NCI-H748 treated with DMSO at 0.1 percent for 48 hours (cell line): Measurements from ENCODE around the gene PLA2G15.

ENCODE experiments used
- DNase-seq: peaks from one replicate; lab custom pipeline; 2025; lab: John Stamatoyannopoulos, UW

The PLA2G15 gene

DNA sequence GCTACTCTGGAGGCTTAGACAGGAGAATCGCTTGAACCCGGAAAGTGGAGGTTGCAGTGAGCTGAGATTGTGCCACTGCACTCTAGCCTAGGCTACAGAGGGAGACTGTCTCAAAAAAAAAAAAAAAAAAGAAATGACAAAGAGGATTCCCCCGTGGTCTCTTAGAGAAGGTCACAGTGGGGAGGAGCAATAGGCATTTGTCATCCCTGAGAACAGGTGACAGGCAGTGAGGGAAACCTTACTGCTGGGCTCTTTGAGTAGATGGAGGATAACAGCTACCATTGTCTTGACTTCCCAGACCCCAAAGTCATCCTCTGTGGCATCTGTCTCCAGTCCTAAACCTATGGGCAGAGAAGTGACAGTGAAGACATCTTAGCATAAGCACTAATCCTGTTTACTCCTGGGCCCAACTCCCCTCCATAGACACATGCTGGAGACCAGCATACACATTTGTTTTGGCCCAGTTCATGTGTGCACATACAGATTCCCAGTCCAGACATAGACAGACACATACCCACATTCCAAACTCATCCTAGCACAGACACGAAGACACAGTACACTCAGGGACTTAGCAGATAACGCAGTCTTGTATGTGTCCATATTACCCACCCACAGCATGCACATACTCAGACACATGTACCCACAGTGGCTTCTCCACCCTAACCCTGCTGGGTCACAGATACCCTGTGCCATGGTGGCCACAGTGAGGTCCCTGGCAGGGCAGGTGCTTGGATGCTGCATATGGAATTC is 11.9 kb upstream of the PLA2G15 start:
- DNase-seq = no peak

DNA sequence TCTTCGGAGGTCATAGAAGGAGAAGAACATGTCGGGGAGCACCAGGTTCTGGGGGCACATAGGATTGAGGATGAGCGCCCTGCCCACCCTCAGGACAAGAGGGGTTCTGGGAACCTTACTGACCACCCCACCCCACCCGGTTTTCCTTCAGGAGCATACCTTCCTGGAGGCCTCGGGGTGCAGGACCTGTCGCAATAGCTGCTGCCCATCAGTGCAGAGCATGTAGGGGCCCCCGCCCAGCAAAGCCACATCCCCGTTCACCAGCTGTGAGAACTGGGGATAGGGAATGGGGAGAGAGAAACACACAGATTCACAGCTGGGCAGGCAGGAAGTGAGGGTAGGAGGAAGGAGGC is 11.4 kb upstream of the PLA2G15 start:
- no peak for DNase-seq

DNA sequence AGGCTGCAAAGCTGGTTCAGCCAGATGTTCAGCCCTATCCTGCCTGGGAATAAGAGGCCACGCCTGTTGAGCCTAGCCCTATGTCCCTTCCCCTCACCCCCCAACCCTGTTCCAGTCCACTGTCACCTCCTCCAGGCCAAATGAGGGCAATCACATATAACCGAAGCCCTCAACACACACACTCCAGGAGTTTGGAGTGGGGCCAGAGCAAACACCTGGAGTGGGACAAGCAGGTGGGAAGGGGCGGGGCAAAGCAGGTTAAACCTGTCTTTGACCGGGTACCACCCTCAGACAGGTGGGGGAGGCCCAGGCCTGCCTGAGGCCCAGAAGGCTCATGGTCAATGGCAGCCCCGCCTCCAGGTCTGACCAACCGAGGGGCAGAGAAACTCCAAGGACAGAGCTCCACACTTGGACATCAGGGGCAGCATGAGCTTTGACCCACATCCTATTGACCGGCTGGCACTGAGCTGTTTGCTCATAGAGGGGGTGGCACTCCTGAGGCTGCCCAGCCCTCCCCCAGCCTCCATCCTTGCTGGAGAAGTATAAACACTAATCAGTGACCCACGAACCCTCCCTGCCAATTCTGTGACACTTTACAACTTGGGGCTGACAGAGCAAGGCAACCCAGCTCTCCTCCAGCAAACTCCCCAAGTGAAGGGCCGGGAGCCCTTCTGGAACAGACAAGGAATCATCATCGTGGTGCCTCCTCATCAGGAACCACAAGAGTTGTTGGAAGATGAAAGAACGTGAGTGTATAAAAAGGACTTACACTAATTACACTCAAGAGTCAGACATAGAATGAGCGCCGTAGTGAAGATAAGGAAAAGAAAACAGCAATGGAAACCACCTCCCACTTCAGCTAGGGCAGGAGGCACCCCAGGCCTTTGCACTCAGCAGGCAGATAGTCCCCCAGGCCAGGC is 10.7 kb upstream of the PLA2G15 start:
- DNase-seq = peak; percentile 80

DNA sequence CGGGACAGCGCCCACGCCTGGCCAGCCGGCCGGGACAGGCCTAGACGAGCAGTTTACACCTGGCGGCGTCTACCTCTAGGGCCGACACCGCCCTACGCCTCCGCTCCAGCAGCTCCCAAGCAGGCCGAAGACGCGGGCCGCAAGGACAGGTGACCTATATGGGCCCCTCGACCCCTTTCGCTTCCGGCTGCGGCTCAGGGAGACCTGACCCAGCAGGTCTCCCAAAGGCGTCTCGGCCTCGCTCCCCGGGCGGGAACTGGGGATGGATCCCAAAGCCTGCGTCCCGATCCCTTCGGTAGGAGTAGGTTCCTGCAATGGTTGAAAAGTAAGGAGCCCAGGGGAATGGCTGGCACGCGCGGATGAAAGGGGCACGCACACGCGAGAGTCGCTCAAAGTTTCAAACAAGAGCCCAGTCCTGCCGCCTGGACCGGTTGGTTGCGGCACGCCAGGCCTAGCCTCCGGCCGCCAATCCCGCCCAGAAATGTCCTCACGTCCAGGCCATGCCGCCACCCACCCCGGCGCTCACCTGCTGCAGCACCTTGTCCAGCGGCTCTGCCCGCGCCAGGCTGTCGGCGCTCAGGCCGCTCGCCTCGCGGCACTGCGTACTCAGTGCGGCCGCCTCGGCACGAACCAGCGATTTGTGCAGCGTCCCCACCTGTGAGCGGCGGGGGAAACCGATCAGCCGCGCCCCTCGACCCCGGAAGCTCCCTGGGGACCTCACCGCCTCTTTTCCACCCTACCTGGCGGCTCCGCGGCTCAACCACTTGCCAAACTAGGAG is 9.9 kb upstream of the PLA2G15 start:
- no peak for DNase-seq

DNA sequence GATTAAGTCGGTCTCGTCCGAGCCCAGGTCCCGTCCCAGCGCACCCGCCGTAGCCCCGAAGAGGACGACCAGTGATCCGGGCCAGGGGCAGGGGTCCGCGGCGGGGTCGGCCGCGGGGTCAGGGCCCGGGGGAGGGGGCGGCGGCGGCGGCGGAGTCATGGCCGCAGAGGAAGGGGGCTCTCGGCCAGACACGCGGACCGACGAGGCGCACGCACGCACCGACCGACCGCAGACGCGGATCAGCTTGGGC is 9.4 kb upstream of the PLA2G15 start, which contains the start of gene ESRP2:
TSS of gene ESRP2 (minus strand) at position 241 of the 250 bp plus-strand sequence. CDS start at position 159, 82 bp downstream.
- no peak for DNase-seq

DNA sequence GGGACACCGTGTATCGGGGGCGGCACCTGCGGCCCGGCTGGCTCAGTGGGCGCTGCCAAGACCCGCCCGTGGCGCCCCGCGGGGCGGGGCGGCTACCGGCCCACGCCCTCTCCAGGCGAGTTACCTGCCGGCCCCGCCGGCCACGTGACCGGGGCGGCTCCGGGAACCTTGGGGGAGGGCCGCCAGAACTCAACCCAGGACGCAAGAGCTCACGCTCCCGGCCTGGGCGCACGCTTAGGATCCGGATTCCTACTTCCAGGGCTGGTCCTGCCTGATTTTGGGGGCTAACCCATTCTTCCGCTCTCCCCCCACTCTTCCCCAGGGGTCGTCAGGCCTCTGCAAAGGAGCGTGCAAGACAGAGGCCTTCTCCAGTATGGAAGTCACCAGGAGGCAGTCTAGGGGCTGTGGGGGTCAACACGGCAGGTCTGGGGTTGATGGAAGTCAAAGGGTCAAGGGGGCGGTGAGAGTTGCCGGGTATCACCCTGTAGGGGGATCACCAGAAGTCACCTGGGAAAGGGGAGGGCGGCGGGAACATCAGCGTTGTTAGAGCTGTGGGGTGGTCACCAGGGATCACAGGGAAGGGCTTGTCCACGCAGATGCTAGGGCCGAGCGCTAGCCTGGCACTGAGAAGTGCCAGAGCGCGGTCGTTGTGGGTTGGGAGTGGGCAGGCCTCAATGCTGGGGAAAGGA is 8.9 kb upstream of the PLA2G15 start:
- DNase-seq = peak; percentile 37

DNA sequence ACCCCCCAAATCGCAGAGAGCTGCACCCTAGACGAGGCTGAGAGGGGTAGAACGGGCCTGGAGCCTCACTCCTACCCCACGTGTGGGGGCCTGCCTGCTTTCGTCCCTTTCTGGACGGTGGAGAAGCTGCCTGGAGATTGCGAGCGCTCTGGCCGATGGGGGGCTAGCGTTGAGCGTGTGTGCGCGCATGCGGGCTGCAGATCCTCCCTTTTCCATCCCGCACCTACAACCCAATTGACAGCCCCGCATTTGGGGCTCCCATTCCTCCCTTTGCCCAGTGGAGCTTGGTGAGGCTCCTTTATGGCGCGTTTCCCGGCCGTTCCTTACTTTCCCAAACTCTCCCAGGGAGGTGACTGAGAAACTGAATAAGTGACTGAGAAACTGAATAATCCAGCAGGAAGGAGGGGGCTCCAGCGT is 8.3 kb upstream of the PLA2G15 start:
- no peak for DNase-seq

DNA sequence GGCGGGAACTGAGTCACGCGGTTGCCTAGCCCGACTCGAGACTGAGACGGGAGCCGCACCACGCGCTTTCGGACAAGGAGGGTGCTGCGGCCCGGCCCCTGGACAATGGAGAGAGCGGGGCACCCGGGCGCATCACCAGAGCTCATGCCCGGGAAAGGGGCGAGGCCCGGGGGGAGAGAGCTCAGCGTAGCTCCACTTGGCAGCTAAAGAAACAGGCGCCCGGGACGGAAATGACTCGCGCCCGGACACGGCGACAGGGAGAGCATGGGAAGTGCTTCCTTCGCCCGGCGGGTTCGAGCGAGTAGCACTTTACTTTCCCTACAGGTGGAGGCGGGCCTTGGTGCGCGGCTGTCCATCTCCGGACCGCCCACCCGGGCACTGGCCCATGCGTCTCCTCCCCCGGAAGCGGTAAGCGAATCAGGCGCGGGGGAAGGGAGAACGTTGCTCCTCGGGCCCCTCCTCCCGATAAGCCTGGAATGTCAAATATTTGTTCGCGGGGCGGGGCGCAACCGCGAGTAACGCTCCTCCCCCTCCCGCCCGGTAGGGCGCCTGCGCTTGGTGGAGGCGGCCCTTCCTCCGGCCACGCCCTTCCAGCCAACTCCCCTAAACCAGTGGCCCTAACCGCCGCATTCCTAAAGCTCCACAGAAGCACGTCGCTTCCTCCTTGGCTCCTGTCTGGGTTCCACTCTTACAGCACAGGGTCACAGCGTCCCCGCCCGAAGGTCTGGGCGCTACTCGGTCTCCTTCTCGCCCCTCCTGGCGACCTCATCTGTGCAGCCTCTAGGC is 7.7 kb upstream of the PLA2G15 start:
- DNase-seq = peak; percentile 90

DNA sequence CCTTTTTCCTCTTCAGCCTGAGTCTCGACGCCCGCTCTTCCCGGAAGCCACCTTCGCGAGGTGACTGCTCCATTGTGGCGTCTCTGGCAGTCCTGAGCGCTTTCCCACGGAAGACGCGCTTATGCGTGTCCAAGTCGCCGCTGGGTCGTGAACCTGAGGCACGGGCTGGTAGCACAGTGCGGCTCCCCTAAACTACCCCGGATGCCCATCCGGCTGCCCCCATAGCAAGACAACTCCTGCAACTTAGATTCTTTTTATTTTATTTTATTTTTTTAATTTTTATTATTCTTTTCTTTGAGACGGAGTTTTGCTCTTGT is 7.2 kb upstream of the PLA2G15 start:
- no peak for DNase-seq

DNA sequence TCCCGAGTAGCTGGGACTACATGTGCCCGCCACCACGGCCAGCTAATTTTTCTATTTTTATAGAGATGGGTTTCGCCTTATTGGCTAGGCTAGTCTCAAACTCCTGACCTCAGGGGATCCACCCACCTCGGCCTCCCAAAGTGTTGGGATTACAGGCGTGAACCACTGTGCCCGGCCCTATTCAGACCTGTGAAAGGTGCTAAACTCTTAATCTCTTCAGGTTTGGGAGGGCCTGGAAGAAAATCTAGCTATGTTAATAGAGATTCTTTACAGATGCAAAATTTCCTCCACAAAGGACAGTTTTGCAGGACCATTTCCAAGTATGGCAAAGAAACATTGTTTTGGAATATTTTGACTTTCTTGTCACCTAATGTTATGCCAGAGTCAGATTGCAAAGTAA is 3.1 kb upstream of the PLA2G15 start:
- no peak for DNase-seq

DNA sequence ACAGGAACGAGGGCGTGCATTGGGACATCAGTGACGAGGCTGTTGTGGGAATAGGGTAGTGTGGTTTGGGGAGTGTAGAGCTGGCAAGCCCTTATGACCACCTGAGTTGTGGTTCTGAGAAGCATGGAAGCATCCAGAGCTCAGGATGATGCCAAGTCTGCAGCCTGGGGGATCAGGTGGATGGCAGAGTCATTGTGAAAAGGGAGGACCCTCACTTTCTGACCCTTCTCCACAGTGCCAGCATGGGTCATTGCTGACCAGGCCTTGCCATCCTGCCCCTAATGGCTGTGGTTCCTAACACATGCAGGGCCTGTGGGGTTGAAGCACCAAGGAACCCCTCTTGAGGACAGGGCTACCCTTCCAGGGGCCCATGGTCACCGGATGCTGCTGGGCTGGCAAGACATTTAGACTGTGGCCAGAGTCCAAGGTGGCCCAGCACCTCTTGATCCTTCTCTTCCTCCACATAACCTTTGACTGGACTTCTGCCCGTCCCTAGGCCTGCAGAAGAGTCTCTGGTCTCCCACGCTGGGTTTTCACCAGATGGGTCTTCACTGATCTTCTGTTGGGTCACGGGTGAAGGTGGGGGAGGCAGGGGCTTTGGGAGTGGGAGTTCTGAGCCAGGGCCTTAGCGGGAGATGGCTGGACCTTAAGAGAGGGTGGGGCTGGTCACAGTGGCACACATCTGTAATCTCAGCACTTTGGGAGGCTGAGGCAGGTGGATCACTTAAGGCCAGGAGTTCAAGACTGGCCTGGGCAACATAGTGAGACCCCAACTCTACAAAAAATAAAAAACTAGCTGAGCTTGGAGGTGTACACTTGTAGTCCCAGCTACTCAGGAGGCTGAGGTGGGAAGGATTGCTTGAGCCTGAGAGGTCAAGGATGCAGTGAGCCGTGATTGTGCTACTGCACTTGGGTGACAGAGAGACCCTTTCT is 2.0 kb upstream of the PLA2G15 start:
- DNase-seq = no peak

DNA sequence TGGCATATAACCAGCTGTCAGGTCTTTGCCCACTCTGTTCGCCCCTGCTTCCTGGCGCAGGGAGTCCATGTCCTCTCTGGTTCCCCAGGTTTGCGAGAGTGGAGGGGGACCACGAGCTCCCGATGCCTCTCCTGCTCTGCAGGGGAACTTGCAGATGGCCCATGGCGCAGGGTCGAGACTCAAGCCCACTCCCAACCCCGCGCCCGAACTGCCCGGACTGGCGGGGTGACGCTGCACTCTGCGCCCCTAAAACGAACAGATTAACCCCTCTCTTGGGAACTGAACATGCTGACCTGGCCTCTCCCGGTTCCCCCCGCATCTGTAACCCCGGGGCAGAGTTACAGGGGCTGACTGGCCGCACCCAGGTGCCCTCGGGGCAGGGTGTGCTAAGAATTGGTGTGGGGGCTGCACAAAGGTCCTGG is 681 bp upstream of the PLA2G15 start:
- no peak for DNase-seq

DNA sequence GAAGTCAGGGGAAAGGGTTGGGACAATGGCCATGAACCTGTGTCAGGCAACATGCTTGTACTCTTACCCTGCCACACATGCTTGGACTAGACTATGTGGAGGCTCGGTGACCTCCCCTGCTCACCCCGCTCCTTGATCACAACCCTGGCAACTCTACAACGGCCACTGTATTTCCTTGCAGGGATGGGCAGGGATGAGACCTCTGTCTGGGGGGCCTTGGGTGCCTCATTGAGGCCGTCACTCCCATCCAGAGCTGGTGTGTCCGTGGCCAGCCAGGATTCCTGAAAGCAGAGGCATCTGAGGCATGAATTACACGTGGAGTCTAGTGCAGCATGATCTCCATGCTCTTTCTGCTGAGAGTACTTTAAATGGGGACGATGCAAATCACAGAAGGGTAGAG is 948 bp downstream of the PLA2G15 start:
- no peak for DNase-seq

DNA sequence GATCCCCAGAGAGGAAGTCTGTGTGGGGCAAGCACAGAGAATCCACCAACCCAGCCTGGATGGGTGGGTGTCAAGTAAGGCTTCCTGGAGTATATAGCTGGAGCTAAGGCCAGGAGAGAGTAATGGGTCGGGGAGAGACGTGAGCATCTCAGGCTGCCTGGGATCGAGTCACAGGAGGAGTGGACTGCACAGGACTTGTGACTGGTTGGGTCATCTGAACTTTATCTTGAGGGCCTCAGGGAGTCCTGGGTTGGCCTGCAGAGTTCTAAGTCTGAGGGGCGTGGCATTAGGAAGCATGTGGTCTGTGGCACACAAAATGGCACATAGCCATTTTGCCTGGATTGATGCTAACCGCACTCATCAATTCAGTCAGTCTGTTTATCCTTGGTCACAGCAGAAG is 1.5 kb downstream of the PLA2G15 start:
- no peak for DNase-seq

DNA sequence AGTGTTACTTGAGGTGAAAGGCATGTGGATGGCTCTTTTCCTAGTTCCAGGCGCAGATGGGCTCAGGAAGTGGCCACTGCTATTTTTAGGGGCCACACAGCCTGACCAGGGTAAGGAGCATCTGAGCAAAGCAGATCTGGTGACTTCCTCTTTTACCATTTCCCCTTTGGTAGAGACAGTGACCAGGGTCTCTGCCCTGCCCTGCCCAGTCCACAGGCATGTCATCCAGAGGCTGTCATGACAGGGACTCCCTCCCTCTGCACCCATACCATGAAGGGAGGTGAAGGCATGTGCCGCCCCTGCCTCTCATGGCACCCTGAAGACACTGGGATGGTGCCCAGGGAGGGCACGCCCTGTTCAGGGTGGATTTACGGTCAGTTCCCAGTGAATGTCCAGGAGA is 2.2 kb downstream of the PLA2G15 start:
- no peak for DNase-seq

DNA sequence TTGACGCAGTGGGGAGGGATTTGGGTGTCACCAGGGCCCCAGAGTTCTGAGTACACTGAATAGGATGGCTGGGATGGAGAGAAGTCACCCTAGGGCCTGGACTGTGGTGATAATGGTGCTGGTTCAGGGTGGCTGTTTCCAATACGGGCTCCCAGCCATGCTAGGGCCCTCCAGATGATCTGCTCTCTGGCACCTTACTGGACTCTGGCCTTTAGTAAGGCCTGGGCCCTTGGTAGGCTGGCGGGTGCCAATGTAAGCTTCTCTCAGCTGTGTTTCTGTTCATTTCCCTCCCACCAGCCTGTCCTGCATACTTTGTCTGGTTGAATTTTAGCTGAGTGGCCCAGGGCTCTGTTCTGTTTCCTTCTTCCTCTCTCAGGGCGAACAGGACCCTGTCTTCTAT is 2.8 kb downstream of the PLA2G15 start:
- DNase-seq = no peak

DNA sequence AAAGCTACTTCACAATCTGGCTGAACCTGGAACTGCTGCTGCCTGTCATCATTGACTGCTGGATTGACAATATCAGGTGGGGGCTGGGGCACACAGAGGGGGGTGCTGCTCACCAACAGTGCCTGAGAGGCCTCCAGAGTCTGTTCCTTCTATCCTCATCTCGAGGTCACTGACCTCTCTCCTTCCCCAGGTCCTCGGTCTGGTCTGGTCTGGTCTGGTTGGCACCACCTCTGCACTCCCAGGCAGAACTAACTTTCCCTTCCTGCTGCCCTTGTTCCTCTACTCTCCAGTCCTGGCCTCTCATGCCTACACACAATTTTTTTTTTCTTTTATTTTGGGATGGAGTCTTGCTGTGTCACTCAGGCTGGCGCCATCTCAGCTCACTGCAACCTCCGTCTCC is 4.2 kb downstream of the PLA2G15 start:
- no peak for DNase-seq

DNA sequence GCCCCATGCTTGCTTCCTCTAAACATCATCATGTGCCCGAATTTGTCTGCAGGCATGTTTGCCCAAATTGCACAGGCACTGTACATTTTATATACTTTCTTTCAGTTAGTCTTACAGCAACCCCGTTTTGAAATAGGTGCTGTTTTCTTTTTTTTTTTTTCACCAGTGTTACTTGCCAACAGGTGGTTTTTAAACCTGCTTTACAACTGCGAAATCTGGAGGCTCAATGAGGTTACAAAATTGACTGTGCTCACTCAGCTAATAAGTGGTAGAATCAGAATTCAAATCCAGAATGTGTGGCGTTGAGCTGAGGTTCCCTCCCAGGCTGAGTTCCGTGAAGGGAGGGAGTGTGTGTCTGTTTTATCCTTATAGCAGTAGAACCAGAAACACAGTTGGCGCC is 5.8 kb downstream of the PLA2G15 start:
- no peak for DNase-seq

DNA sequence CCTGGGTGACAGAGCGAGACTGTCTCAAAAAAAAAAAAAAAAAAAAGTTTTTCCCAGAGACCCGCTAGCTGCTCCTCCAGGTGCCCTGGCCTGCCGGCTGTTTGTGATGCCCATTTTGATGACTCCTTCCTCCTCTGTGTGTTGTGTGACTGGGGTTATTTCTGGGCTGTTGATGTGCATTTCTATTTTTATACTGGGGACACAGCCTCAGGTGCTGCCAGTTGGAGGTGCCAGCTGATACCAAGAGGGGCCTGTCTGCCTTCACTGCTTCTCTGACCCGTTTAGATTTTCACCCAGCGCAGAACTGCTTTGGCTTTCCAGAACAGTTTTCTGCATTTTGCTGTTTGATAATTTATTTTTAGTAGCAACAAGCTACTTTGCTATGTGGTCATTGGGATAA is 6.7 kb downstream of the PLA2G15 start:
- no peak for DNase-seq

DNA sequence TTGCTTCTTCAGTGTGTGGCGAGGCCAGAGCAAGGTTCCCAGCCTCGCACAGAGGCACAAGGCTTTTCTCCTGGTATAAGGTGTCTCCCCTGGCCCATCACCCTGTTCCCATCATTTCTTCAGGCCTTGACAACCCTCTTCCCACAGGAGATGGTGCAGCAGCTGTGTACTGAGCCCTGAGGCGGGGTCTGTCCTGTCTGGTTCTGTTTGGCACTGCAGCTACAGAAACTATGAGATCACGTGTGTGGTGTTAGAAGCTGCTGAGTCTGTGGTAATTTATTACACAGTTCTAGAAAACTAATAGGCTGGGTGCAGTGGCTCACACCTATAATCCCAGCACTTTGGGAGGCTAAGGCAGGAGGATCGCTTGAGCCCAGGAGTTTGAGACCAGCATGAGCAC is 7.2 kb downstream of the PLA2G15 start:
- no peak for DNase-seq
